Epidermal melanocyte (primary cell): ENCODE results near the gene GFI1B.
"Not testable (repeated sequence)": the region's sequence is repeated elsewhere in the genome, so short reads cannot be mapped to it uniquely, and the experiment has no call there.

Experiments
- DNase-seq: peaks from one replicate; pipeline ENCODE4 v3.0.0; 2011; ENCODE audit warnings: low spot score; ENCODE audit not compliant: insufficient read length

GFI1B gene

DNA sequence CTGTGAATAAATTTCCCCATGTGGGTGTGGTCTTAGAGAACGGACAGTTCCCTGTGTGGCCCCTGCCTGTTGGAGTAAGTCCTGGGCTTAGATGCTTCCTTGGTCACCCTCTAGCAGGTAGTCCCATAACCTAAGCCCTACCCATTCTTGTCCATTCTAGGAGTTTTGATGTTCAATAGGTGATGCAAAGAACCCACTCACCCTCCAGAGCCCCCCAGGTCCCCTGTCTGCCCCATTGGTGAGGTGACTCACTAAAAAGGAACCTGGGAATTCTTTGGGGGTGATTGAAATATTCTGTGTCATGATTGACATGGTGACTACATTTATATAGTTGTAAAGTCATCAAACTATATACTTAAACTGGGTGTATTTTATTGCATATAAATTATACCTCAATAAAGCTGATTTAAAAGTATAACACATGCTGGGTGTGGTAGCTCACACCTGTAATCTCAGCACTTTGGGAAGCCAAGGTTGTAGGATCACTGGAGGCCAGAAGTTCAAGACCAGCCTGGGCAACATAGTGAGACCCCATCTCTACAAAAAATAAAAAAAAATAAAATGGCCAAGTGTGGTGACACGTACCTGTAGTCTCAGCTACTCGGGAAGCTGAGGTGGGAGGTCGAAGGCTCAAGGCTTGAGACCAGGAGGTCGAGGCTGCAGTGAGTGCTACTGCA is 31.6 kb downstream of the GFI1B start:
- DNase-seq, result no peak

GRCh38 chr9:133014696-133015095 is 36.2 kb downstream of the GFI1B start:
- DNase-seq, result no peak

- DNase-seq, result no peak
Measured at GRCh38 chr9:133023117-133023890, 44.8 kb downstream of the GFI1B start.

DNA sequence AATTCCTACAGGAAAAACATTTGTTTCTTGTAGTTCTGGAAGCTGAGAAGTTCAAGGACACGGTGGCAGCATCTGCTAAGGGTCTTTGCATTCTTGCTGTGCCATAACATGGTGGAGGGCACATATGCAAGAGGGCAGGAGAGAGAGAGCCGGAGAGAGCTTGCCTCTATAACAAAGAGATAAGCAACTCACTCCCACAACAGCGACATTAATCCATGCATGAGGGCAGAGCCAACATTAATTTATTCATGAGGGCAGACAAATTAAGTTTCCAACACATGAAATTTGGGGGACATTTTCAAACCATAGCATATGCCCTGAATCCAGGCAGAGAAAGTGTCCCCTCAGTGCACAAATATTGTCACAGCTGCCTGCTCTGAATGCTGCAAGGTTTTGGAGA is 47.9 kb downstream of the GFI1B start:
- no peak for DNase-seq

- no peak for DNase-seq
Measured at GRCh38 chr9:133027134-133027533, 48.6 kb downstream of the GFI1B start.

DNA sequence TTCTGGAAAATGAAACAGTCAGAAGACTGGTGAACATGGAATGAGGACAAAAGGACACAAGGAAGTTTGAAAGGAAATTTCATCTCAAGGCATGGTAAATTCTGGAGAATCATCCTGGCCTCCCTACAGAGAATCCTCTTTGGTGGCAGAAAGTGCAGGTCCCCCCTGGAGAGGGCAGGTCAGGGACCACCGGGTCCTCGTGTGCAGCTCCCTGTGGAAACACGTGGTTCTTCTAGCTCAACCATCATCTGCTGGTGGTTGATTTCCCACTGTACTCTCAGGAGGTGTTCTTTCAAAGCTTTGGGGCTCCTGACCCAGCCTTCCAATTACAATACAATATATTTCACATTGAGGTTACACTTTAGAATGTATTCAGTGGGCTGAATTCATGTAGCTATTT is 49.7 kb downstream of the GFI1B start:
- DNase-seq, result no peak

GRCh38 chr9:133029994-133030316 is 51.5 kb downstream of the GFI1B start:
- no peak for DNase-seq

GRCh38 chr9:133030317-133031129 is 52.0 kb downstream of the GFI1B start, which contains the start of gene GTF3C5:
TSS of gene GTF3C5 (plus strand) at chr9:133030997. CDS start at chr9:133031012, 15 bp downstream.
- peak; percentile 100 for DNase-seq

- no peak for DNase-seq
Measured at GRCh38 chr9:133031130-133031422, 52.6 kb downstream of the GFI1B start.

DNA sequence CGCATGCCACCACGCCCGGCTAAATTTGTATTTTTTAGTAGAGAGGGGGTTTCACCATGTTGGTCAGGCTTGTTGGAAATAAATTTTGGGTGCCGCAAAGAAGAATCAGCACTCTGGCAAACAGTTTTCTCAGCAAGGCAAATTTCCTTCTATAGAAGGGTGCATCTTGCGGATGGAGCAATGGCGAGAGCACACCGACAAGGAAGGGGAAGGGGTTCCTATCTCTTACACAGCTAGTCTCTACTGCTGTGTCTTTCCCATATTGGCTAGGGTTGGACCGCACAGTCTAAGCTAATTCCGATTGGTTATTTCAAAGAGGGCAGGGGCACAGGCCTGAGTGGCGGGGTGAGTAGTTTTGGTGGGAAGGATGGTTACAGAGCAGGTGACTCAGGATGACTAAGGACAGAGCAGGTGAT is 53.0 kb downstream of the GFI1B start:
- no peak for DNase-seq

- no peak for DNase-seq
Measured at GRCh38 chr9:133032171-133032570, 53.7 kb downstream of the GFI1B start.

- no peak for DNase-seq
Measured at GRCh38 chr9:133035669-133036068, 57.2 kb downstream of the GFI1B start.

DNA sequence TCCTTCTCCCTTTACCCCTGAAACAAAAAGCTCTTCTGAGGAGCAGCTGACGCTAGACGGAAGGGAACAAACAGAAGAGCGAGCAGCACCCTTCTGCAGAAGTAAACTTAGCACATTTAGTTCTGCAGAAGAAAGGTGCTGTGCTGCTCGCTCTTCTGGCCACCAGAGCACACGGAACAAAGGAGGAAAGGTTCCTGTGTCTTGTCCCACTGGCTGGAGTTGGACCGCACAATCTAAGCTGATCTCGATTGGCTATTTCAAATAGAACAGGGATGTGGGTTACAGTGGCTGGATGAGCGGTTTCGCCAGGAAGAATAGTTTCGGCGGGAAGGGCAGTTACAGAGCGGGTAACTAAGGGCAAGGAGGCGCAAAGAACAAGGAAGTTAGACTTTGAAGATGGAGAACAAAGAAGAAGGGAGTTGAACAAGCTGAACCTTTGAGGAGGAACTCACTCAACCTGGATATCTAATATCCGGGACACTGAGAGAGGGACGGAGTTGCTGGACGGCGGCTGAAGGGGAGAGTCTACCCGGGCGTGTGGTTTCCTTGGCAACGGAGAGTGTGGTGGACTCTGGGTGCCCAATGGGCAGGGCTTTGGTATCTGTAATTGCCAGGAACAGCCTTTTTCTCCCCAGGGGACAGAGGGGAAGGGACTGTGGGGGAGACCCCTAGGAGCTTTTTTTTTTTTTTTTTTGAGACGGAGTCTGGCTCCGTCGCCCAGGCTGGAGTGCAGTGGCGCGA is 59.5 kb downstream of the GFI1B start:
- DNase-seq, result no peak

- not testable (repeated sequence) for DNase-seq
Measured at GRCh38 chr9:133040892-133041479, 62.5 kb downstream of the GFI1B start.
